HG02642 (cell line): ENCODE data around the gene TBC1D9B.
A peak's percentile ranks its signal among the peaks of the same experiment; 100 is the strongest.
"Not testable (repeated sequence)": the region's sequence is repeated elsewhere in the genome, so short reads cannot be mapped to it uniquely, and the experiment has no call there.

ENCODE experiments used
- ATAC-seq: cut with Tn5 transposase; IDR thresholded peaks from one replicate; pipeline ENCODE4 v1.9.1; 2021; ENCODE audit warnings: mild to moderate bottlenecking; ENCODE audit not compliant: unreplicated experiment, poor library complexity

TBC1D9B gene

DNA sequence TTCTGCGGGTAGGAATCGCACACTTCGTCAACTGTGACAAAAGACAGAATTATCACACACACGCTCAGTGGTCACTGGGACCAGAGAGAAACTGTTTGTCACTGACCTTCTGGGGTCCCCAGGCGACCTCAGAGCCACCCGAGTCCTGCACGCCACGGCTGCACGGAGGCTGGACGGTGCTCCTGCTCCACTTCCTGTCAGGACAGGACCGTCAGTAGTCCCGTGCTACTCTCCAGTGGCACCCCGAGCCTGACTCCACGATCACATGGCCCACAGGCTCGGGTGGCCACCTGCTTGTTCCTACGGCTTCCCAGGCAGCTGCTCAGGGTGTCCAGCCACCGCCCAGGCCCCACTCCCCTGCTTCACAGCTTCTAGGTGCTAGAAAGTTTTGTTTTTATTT is 66.9 kb downstream of the TBC1D9B start:
- ATAC-seq: no peak

DNA sequence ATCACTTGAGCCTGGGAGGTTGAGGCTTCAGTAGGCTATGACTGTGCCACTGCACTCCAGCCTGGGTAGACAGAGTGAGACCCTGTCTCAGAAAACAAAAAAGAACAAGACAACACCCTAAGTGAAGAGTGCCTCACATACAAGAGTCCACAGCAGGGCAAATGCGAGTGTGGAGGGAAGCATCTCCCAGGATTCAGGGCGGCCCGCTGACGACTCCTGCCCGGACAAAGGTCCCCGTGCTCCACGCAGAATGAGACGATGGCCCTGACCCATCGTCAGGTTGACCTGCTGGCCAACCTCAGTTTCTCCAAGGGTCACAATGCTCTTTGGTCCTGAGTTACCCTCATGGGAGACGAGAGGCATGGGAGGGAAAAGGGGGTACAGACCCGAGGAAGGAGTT is 67.4 kb downstream of the TBC1D9B start:
- ATAC-seq: no peak

GRCh38 chr5:179839328-179840256 is 68.1 kb downstream of the TBC1D9B start:
- no peak for ATAC-seq

DNA sequence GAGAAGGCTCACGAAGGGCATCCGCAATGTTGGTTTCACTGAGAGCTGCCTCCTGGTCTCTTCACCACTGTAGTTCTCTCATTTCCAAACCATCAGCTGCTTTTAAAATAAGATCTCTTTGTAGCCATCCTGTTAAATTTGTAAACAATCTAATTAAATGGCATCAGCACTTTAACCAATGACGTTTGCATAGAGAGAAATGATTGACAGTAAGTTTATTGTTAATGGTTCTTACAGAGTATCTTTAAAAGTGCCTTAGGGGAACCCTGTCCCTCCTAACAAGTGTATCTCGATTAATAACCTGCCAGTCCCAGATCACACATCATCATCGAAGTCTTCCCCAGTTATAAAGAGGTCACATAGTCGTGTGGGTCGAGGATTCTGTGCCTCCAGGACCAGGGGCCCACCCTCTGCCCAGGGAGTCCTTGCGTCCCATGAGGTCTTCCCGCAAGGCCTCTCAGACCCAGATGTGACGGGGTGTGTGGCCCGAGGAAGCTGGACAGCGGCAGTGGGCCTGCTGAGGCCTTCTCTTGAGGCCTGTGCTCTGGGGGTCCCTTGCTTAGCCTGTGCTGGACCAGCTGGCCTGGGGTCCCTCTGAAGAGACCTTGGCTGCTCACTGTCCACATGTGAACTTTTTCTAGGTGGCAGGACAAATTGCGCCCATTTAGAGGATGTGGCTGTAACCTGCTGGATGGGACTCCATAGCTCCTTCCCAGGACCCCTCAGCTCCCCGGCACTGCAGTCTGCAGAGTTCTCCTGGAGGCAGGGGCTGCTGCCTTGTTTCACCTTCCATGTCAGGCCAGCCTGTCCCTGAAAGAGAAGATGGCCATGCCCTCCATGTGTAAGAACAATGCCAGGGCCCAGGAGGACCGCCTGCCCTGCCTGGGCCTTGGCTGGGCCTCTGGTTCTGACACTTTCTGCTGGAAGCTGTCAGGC is 70.4 kb downstream of the TBC1D9B start:
- no peak for ATAC-seq

- peak; percentile 37 for ATAC-seq
These were observed 71.3 kb downstream of the TBC1D9B start for GRCh38 chr5:179836225-179837019.

DNA sequence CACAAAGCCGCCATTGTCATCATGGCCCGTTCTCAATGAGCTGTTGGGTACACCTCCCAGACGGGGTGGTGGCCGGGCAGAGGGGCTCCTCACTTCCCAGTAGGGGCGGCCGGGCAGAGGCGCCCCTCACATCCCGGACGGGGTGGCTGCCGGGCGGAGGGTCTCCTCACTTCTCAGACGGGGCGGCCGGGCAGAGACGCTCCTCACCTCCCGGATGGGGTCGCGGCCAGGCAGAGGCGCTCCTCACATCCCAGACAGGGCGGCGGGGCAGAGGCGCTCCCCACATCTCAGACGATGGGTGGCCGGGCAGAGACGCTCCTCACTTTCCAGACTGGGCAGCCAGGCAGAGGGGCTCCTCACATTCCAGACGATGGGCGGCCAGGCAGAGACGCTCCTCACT is 72.8 kb downstream of the TBC1D9B start:
- ATAC-seq: not testable (repeated sequence)

- ATAC-seq: no peak
These were observed 73.6 kb downstream of the TBC1D9B start for GRCh38 chr5:179834120-179834519.

GRCh38 chr5:179833709-179834070 is 74.0 kb downstream of the TBC1D9B start:
- ATAC-seq: no peak

GRCh38 chr5:179833056-179833708 is 74.5 kb downstream of the TBC1D9B start:
- ATAC-seq: no peak

DNA sequence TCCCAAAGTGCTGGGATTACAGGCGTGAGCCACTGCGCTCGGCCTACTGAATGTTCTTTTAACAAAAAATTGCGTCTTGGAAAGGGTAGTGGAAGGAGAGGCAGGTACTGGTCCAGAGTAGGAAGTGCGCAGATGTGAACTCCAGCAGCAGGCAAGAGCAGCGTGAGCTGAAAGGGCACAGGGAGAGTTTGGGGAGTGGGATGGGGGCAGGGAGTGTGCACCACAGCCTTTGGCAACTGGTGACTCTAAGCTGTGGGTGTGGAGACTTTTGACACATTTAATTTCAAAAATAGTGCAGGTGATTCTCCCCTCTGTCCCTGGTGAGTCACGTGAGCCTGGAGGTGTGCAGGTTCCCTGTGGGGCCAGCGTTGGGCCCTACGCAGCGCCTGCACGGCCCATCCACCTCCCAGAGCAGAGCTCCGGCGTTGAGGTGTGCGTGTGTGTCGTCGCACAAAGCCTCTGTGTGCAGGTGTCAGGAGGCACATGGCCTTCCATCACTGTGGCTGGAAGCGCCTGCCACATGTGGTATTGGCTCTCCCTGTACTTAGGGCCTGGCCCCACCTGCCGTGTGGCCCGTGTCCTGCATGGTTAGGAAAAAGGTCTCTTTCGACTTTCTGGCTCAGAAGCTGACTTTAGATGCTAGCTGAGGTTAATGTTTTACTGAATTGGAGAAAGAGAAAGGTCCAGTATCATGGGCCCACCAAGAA is 75.5 kb downstream of the TBC1D9B start:
- ATAC-seq: no peak

GRCh38 chr5:179830818-179831468 is 76.8 kb downstream of the TBC1D9B start:
- ATAC-seq: no peak

DNA sequence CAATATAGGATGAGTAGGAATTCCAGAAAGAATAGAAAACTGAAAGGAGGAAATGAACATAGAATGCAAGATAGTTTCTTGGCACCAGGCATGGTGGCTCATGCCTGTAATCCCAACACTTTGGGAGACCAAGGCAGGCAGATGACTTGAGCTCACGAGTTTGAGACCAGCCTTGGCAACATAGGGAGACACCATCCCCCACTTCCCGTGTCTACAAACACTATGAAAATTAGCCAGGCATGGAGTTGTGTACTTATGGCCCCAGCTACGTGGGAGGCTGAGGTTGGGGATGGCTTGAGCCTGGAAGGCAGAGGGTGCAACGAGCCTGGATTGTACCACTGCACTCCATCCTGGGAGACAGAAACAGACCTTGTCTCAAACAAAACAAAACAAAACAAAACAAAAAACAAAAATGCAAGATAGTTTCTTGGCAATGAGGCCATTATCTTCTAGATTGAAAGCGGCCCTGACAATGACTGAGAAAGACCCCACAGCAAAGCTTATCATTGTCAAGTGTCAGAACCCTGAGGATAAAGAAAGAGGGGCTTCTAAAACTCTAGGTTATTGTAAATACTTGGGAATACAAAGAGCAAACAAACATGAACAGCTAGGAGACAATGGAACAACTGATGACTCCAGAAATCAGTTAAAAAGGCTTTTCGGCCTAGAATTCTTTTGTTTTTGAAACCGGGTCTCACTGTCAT is 77.8 kb downstream of the TBC1D9B start:
- ATAC-seq: no peak

DNA sequence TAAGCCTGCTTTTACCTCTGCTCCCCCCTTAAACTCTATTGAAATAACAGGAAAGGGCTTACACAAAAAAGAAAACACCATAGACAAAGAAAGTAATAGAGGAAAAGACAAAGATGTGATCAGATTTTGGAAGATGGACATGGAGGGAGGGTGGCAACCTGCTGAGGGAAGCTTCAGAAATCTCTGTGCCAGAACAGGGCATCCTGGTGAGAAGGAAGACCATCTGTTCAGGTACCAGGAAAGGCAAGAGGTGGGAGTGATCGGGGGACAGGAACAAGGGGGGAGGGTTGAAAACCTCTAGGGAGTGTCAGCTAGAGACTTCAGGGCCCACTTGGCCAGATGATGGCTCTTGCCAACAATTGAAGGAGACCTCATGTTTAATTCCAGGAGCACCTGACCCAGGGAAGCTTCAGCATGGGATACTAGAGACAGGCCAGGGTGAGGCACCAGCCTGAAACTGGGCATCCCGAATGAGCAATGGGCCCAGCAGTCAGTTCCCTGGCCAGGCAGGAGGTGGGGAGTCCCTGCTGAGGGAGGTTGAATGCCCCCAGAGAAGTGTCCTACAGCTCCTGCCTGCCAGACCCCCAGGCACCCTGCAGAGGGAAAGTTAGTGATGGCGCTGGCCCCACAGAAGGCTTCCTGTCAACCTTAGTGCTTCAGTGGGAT is 78.8 kb downstream of the TBC1D9B start:
- ATAC-seq: no peak

DNA sequence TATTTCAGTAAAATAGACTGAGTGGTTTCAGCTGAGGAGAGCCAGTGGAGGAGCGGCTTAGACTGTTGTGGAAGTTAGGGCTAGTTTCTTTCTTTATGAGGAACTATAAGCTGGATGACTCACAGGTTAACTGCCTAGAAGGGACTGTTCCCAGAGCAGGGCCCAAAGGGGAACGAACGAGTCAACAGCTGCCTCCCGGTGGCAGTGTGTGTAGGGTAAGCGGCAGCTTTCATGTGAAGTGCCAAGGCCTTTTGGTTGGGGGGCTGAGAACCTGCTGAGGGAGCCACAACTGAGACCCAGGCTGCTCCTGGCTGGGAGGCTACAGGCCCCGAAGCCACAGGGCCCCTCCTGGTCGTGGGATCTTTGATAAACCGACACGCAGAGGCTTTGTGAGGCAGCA is 80.0 kb downstream of the TBC1D9B start:
- ATAC-seq: no peak

DNA sequence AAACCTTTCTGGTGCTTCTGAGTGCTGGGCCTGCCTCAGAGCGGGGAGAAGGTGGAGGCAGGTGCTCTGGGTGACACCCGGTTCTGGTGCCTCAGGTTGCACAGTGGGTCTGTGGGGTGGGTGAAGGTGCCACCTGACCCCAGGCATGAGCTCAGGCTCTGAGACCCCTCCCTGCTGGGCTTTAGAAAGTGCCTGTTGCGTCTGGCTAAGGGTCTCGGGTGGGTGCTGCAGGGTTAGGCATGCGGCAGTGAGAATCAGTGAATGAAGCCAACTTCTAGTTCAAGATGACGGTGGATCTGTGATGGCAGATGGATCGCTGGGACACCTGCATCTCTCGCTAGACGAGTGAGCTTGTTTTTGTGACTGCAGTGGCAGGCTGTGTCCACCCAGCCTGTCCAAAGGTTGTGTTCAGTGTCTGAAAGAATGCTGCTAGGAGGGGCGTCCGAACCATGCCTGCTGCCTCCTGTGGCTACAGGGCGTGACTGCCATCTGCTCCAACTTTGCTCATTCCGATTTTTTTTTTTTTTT is 82.0 kb downstream of the TBC1D9B start:
- no peak for ATAC-seq

DNA sequence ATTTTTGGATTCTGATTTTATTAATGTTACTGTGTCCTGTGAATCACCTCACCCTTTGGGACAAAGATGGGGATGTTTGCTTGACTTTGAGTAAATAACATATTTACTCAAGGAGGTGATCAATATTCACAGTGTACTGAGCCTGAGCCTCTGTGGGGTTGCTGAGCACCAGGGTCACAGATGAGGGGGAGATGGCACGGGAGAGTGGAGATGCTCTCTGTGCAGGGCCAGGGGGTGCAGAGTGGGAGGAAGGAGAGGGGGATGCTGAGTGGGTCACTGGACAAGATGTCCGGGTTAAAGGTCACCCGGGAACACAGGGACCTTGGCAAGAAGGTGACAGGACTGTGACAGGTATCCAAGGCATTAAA is 83.0 kb downstream of the TBC1D9B start:
- ATAC-seq: no peak

DNA sequence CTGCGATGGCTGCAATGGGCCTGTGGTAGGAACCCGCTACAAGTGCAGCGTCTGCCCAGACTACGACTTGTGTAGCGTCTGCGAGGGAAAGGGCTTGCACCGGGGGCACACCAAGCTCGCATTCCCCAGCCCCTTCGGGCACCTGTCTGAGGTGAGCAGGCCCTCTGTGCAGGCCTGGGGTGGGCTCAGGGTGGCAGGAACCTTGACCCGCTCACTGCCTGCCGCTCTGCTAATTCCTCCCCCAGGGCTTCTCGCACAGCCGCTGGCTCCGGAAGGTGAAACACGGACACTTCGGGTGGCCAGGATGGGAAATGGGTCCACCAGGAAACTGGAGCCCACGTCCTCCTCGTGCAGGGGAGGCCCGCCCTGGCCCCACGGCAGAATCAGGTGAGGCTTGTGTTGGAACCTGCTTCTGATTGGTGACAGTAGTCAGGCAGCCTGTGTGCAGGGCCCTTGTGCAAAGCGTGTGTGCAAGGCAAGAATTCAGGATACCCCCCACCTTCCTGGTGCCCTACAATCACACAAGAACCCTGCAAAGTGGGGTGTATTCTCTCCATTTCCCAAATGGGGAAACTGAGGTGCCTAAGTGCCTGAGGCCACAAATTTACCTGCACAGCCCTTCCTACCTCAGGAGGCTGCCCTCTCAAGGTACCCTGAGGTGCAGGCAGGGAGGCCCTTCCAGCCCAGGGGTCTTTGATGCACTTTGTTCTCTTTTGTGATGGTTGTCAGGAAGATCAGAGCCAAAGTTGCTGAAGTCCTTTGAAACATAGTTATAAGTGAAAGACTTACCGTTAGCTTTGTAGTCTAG is 83.6 kb downstream of the TBC1D9B start:
- ATAC-seq: no peak
